Measurements from ENCODE around the gene CCND2.

Gene CCND2

GRCh38 chr12:4282103-4282891 is 8.7 kb downstream of the CCND2 start:
- Histone ChIP-seq H3K27me3 (ENCODE audit: control insufficient read depth, insufficient read depth, low read length) (peaks cover 2% of the 10 kb centered on the region), H3K9ac (ENCODE audit: low read length) (no peak overlapping the region), H3K36me3 (ENCODE audit: control insufficient read depth, insufficient read depth, low read length) (no peaks in the 10 kb centered on the region), H3K4me1 (ENCODE audit: control insufficient read depth, insufficient read depth, low read length) (no peaks in the 10 kb centered on the region), H3K4me3 (ENCODE audit: low read length) (no peak overlapping the region), H3K9me3 (ENCODE audit: control insufficient read depth, low read length) (no peaks in the 10 kb centered on the region)

- Histone ChIP-seq H3K36me3 (ENCODE audit: control insufficient read depth, insufficient read depth, low read length) (no peaks in the 10 kb centered on the region), H3K9ac (ENCODE audit: low read length) (no peak overlapping the region), H3K9me3 (ENCODE audit: control insufficient read depth, low read length) (no peaks in the 10 kb centered on the region), H3K4me3 (ENCODE audit: low read length) (no peak overlapping the region), H3K4me1 (ENCODE audit: control insufficient read depth, insufficient read depth, low read length) (no peaks in the 10 kb centered on the region), H3K27me3 (ENCODE audit: control insufficient read depth, insufficient read depth, low read length) (no peaks in the 10 kb centered on the region)
Observed at GRCh38 chr12:4282892-4283511, 9.4 kb downstream of the CCND2 start.

- H3K9ac ChIP-seq (ENCODE audit: low read length), result no peak overlapping the region
- H3K36me3 ChIP-seq (ENCODE audit: control insufficient read depth, insufficient read depth, low read length), result no peaks in the 10 kb centered on the region
Observed at GRCh38 chr12:4283512-4284255, 10.1 kb downstream of the CCND2 start.

GRCh38 chr12:4284306-4284705 is 10.7 kb downstream of the CCND2 start:
- Histone ChIP-seq H3K4me1 (ENCODE audit: control insufficient read depth, insufficient read depth, low read length) (no peaks in the 10 kb centered on the region), H3K9ac (ENCODE audit: low read length) (no peak overlapping the region), H3K36me3 (ENCODE audit: control insufficient read depth, insufficient read depth, low read length) (no peaks in the 10 kb centered on the region), H3K27me3 (ENCODE audit: control insufficient read depth, insufficient read depth, low read length) (no peaks in the 10 kb centered on the region), H3K9me3 (ENCODE audit: control insufficient read depth, low read length) (no peaks in the 10 kb centered on the region), H3K4me3 (ENCODE audit: low read length) (no peak overlapping the region)

More at GRCh38 chr12:4283512-4284255, 10.1 kb downstream of the CCND2 start:
- no peaks in the 10 kb centered on the region for H3K4me1 ChIP-seq (ENCODE audit: control insufficient read depth, insufficient read depth, low read length)
- no peaks in the 10 kb centered on the region for H3K9me3 ChIP-seq (ENCODE audit: control insufficient read depth, low read length)
- no peak overlapping the region for H3K4me3 ChIP-seq (ENCODE audit: low read length)
- H3K27me3 ChIP-seq (ENCODE audit: control insufficient read depth, insufficient read depth, low read length), result no peaks in the 10 kb centered on the region

- Histone ChIP-seq H3K4me3 (ENCODE audit: low read length) (no peak overlapping the region), H3K27me3 (ENCODE audit: control insufficient read depth, insufficient read depth, low read length) (no peaks in the 10 kb centered on the region), H3K4me1 (ENCODE audit: control insufficient read depth, insufficient read depth, low read length) (no peaks in the 10 kb centered on the region), H3K9me3 (ENCODE audit: control insufficient read depth, low read length) (no peaks in the 10 kb centered on the region), H3K9ac (ENCODE audit: low read length) (no peak overlapping the region), H3K36me3 (ENCODE audit: control insufficient read depth, insufficient read depth, low read length) (no peaks in the 10 kb centered on the region)
Observed at GRCh38 chr12:4285070-4285469, 11.5 kb downstream of the CCND2 start.

GRCh38 chr12:4286228-4286627 is 12.7 kb downstream of the CCND2 start:
- no peak overlapping the region for H3K9ac ChIP-seq (ENCODE audit: low read length)
- H3K4me1 ChIP-seq (ENCODE audit: control insufficient read depth, insufficient read depth, low read length), result no peaks in the 10 kb centered on the region
- no peak overlapping the region for H3K4me3 ChIP-seq (ENCODE audit: low read length)
- H3K9me3 ChIP-seq (ENCODE audit: control insufficient read depth, low read length), result no peaks in the 10 kb centered on the region
- no peaks in the 10 kb centered on the region for H3K36me3 ChIP-seq (ENCODE audit: control insufficient read depth, insufficient read depth, low read length)
- no peaks in the 10 kb centered on the region for H3K27me3 ChIP-seq (ENCODE audit: control insufficient read depth, insufficient read depth, low read length)

- Histone ChIP-seq H3K4me3 (ENCODE audit: low read length) (no peak overlapping the region), H3K9me3 (ENCODE audit: control insufficient read depth, low read length) (no peaks in the 10 kb centered on the region), H3K4me1 (ENCODE audit: control insufficient read depth, insufficient read depth, low read length) (no peaks in the 10 kb centered on the region), H3K36me3 (ENCODE audit: control insufficient read depth, insufficient read depth, low read length) (no peaks in the 10 kb centered on the region), H3K27me3 (ENCODE audit: control insufficient read depth, insufficient read depth, low read length) (no peaks in the 10 kb centered on the region), H3K9ac (ENCODE audit: low read length) (no peak overlapping the region)
Observed at GRCh38 chr12:4286771-4287317, 13.3 kb downstream of the CCND2 start.

GRCh38 chr12:4287325-4288211 is 14.0 kb downstream of the CCND2 start:
- H3K4me1 ChIP-seq (ENCODE audit: control insufficient read depth, insufficient read depth, low read length), result no peaks in the 10 kb centered on the region
- H3K9ac ChIP-seq (ENCODE audit: low read length), result no peak overlapping the region
- H3K36me3 ChIP-seq (ENCODE audit: control insufficient read depth, insufficient read depth, low read length), result no peaks in the 10 kb centered on the region
- H3K4me3 ChIP-seq (ENCODE audit: low read length), result no peak overlapping the region
- H3K27me3 ChIP-seq (ENCODE audit: control insufficient read depth, insufficient read depth, low read length), result no peaks in the 10 kb centered on the region
- H3K9me3 ChIP-seq (ENCODE audit: control insufficient read depth, low read length), result no peaks in the 10 kb centered on the region

- no peak overlapping the region for H3K9ac ChIP-seq (ENCODE audit: low read length)
- H3K27me3 ChIP-seq (ENCODE audit: control insufficient read depth, insufficient read depth, low read length), result no peaks in the 10 kb centered on the region
- H3K4me3 ChIP-seq (ENCODE audit: low read length), result no peak overlapping the region
- no peaks in the 10 kb centered on the region for H3K4me1 ChIP-seq (ENCODE audit: control insufficient read depth, insufficient read depth, low read length)
- no peaks in the 10 kb centered on the region for H3K9me3 ChIP-seq (ENCODE audit: control insufficient read depth, low read length)
- no peaks in the 10 kb centered on the region for H3K36me3 ChIP-seq (ENCODE audit: control insufficient read depth, insufficient read depth, low read length)
Observed at GRCh38 chr12:4288296-4289131, 15.0 kb downstream of the CCND2 start.

GRCh38 chr12:4289231-4289878 is 15.8 kb downstream of the CCND2 start:
- H3K27me3 ChIP-seq (ENCODE audit: control insufficient read depth, insufficient read depth, low read length), result no peaks in the 10 kb centered on the region
- H3K4me1 ChIP-seq (ENCODE audit: control insufficient read depth, insufficient read depth, low read length), result no peaks in the 10 kb centered on the region
- no peaks in the 10 kb centered on the region for H3K9me3 ChIP-seq (ENCODE audit: control insufficient read depth, low read length)
- no peak overlapping the region for H3K9ac ChIP-seq (ENCODE audit: low read length)
- no peaks in the 10 kb centered on the region for H3K36me3 ChIP-seq (ENCODE audit: control insufficient read depth, insufficient read depth, low read length)
- no peak overlapping the region for H3K4me3 ChIP-seq (ENCODE audit: low read length)

Data from mucosa of stomach (tissue), 1 donor.